K562 (cell line): ENCODE data around the gene BCAN. TPM values are rescaled to one million over a fixed set of nuclear protein-coding genes. Genes with fewer than 3 reads are reported as not detected.

Experiments used
- EZH2 ChIP-seq: IDR thresholded peaks from 2 replicates; pipeline ENCODE4 v1.6.1; 2012; ENCODE audit warnings: low read depth, mild to moderate bottlenecking, inconsistent platforms, low read length, borderline replicate concordance
- FOSL1 ChIP-seq: fragments of 200-800 bp; sonication (Bioruptor generic); conservative IDR thresholded peaks from 2 replicates; pipeline ENCODE4 v1.6.1; 2016; ENCODE audit warnings: missing genetic modification characterization, missing compliant biosample characterization
- GABPB1 ChIP-seq: sonication (generic); formaldehyde crosslinking; IDR thresholded peaks from 2 replicates; pipeline ENCODE4 v1.8.0; 2022; ENCODE audit warnings: mild to moderate bottlenecking, missing genetic modification reagents
- ILF3 ChIP-seq: fragments of 450-650 bp; IDR thresholded peaks from 2 replicates; pipeline ENCODE4 v1.6.1; 2018; ENCODE audit warnings: antibody characterized with exemption, mild to moderate bottlenecking, moderate library complexity, borderline replicate concordance
- KLF13 ChIP-seq: fragments of 450-650 bp; IDR thresholded peaks from 2 replicates; pipeline ENCODE4 v1.6.1; 2016; ENCODE audit warnings: missing genetic modification characterization, low read depth, mild to moderate bottlenecking, missing compliant biosample characterization, moderate library complexity, borderline replicate concordance
- KLF6 ChIP-seq: fragments of 250-450 bp; sonication (Bioruptor Pico); IDR thresholded peaks from 2 replicates; pipeline ENCODE4 v1.4.0; 2020; ENCODE audit warnings: mild to moderate bottlenecking, moderate library complexity, borderline replicate concordance
- MCM2 ChIP-seq: fragments of 450-650 bp; IDR thresholded peaks from 2 replicates; pipeline ENCODE4 v1.6.1; 2017; ENCODE audit warnings: low read depth, mild to moderate bottlenecking
- MYBL2 ChIP-seq, 2 experiments: fragments of 450-650 bp in 1 of 2; sonication (generic) in 1 of 2; formaldehyde crosslinking in 1 of 2; IDR thresholded peaks; 2 replicates each; pipeline versions ENCODE4 v1.6.1 to v1.8.1; 2017 to 2022; ENCODE audit warnings: borderline replicate concordance in 1 of 2, inconsistent platforms in 1 of 2, low read depth in 1 of 2, mild to moderate bottlenecking in 1 of 2, missing genetic modification reagents in 1 of 2, moderate library complexity in 1 of 2
- POLR2AphosphoS5 ChIP-seq: IDR thresholded peaks from 2 replicates; pipeline ENCODE4 v1.6.1; 2011; ENCODE audit warnings: mild to moderate bottlenecking, low read depth, low read length, moderate library complexity; ENCODE audit not compliant: control insufficient read depth, insufficient read depth
- PRDM10 ChIP-seq: fragments of 450-650 bp; IDR thresholded peaks from 2 replicates; pipeline ENCODE4 v1.6.1; 2018; ENCODE audit not compliant: partially characterized antibody
- RERE ChIP-seq: sonication (generic); formaldehyde crosslinking; IDR thresholded peaks from 2 replicates; pipeline ENCODE4 v1.8.0; 2023; ENCODE audit warnings: missing genetic modification reagents, mild to moderate bottlenecking, borderline replicate concordance
- RNF219 ChIP-seq: fragments of 250-450 bp; sonication (Bioruptor Pico); IDR thresholded peaks from 2 replicates; pipeline ENCODE4 v1.5.0; 2022; ENCODE audit warnings: mild to moderate bottlenecking
- ZNF263 ChIP-seq: sonication (generic); formaldehyde crosslinking; IDR thresholded peaks from 2 replicates; pipeline ENCODE4 v1.8.0; 2022; ENCODE audit warnings: mild to moderate bottlenecking, missing genetic modification reagents, borderline replicate concordance
- polyA plus RNA-seq, 8 experiments: library from polyadenylated mRNA; depleted of rRNA in 4 of 8; stranded (reverse) in 5 of 8; unstranded in 3 of 8; fragments of >200 nt; fragmentation: Nextera tagmentation in 2 of 8; fragmentation: Illumina TruSeq in 1 of 8; extraction: Ambion mirVana in 2 of 8; extraction: Trizol in 1 of 8; gene quantifications; 2 replicates each; pipeline versions ENCODE4 v1.2.1 to v1.2.3, GENCODE V29; 2011 to 2014; ENCODE audit warnings: inconsistent platforms in 1 of 8, missing spikeins in 1 of 8
- total RNA-seq, 7 experiments: library from RNA; depleted of rRNA in 6 of 7; stranded (reverse); fragments of >200 nt in 6 of 7; fragmentation: Illumina TruSeq in 2 of 7; extraction: Trizol in 2 of 7; gene quantifications; 2 replicates each; pipeline versions ENCODE4 v1.2.1 to v1.2.3, GENCODE V29; 2011 to 2021; ENCODE audit warnings: low replicate concordance in 1 of 7

Gene BCAN
- total and polyA plus RNA-seq, 9 of the 15 experiments (the other 6 are each of a cell fraction or from before 2014, with no cell fraction given): 0.04 to 0.33 (median 0.14) TPM; not detected in 5

GRCh38 chr1:156656806-156657740 lies 15.2 kb downstream of the BCAN start (continued):
- TF ChIP-seq RNF219 (CRISPR knock-in tag): no peak
- TF ChIP-seq MCM2: no peak
- no peak for TF ChIP-seq KLF6 (CRISPR knock-in tag)
- TF ChIP-seq KLF13 (tag): no peak
- no peak for TF ChIP-seq EZH2
- TF ChIP-seq FOSL1 (tag): no peak
- TF ChIP-seq ILF3: peak; percentile 9; the same call in 1 of the 2 replicates
- TF ChIP-seq GABPB1 (CRISPR knock-in tag): peak; percentile 20; the same call in 1 of the 2 replicates
- TF ChIP-seq RERE (CRISPR knock-in tag): no peak
- TF ChIP-seq POLR2AphosphoS5: no peak
- TF ChIP-seq MYBL2 (IDR thresholded peaks at IDR 0.05; ENCODE audit: low read depth): no peak
- TF ChIP-seq MYBL2 (CRISPR knock-in tag; IDR thresholded peaks at IDR 0.05; ENCODE audit: borderline replicate concordance): no peak
- TF ChIP-seq ZNF263 (CRISPR knock-in tag): no peak
- TF ChIP-seq PRDM10: no peak
- TF ChIP-seq, all 486 proteins: peak for 28
